RWPE1 (cell line): ENCODE measurements around the gene MFRP.

Experiments used
- CTCF ChIA-PET: fragments of 350-600 bp; sonication (Branson Sonifier 250); formaldehyde crosslinking; extraction: SDS; loops from one replicate; lab custom pipeline; 2021; lab: Yijun Ruan, JAX
- POLR2A ChIA-PET: fragments of 400-600 bp; formaldehyde crosslinking; extraction: SDS; loops from one replicate; lab custom pipeline; 2020; ENCODE audit warnings: antibody characterized with exemption; ENCODE audit not compliant: low non-redundant PET; lab: Yijun Ruan, JAX
- DNase-seq: peaks from one replicate; pipeline ENCODE4 v3.0.0; 2012; ENCODE audit warnings: low spot score
- H3K27ac ChIP-seq: fragments of 450-650 bp; 2 replicates; pipeline ENCODE4 v1.5.1; 2017
- TF ChIP-seq, protein P1 (sequence below): fragments of 450-650 bp; conservative IDR thresholded peaks from 2 replicates; pipeline ENCODE4 v1.5.1; 2017; ENCODE audit warnings: low read depth, mild to moderate bottlenecking

The MFRP gene

DNA sequence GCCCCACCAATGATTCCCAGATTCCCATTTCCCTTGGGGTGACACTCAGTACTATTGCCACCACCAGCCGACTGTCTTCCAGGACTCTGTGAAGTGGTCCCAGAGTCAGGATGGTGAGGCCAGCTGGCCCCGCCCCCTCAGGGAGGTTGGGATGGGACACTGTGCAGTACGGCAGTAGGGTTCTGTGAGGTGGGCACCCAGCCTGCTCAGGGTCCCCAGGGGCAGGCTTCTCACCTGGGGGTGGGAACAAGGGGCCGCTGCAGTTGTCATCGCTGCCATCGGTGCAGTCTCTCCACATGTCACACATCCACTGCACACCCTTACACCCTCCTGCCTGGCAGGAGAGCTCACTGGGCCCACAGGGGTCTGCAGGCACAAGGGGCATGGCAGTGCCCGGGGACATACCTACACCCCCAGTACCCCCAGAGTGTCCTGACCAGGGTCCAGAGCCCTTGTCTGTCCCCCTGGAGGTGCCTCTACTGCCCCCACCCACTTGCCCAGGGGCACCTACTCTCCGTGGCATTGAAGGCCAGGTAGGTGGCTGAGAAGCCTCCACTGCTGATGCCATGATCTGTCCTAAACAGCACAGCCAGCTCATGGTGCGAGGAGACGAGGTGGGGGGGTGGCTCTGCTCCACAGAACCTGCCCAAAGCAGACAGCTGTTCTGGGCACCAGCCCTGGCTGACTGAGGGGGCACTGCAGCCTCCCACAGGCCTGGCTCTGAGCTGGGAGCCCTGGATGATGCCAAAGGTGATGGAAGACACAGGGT lies 4.0 kb downstream of the MFRP start:
- TF ChIP-seq, protein P1, sequence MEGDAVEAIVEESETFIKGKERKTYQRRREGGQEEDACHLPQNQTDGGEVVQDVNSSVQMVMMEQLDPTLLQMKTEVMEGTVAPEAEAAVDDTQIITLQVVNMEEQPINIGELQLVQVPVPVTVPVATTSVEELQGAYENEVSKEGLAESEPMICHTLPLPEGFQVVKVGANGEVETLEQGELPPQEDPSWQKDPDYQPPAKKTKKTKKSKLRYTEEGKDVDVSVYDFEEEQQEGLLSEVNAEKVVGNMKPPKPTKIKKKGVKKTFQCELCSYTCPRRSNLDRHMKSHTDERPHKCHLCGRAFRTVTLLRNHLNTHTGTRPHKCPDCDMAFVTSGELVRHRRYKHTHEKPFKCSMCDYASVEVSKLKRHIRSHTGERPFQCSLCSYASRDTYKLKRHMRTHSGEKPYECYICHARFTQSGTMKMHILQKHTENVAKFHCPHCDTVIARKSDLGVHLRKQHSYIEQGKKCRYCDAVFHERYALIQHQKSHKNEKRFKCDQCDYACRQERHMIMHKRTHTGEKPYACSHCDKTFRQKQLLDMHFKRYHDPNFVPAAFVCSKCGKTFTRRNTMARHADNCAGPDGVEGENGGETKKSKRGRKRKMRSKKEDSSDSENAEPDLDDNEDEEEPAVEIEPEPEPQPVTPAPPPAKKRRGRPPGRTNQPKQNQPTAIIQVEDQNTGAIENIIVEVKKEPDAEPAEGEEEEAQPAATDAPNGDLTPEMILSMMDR, result no peak
- POLR2A ChIA-PET, result no interaction called here
- DNase-seq, result no peak
- CTCF ChIA-PET, result interaction anchor here (0.5 to 5.5 kb wide), 5 partner anchors 13 to 829 kb away, joined by 3 to 26 read pairs (median 3); no protein-coding TSS in a partner anchor
- no peak overlapping the region for H3K27ac ChIP-seq

- ChIA-PET CTCF (interaction anchor here (1.0 kb wide), 2 partner anchors 14 to 18 kb away, joined by 3 read pairs; no protein-coding TSS in a partner anchor), POLR2A (no interaction called here)
- DNase-seq, result no peak
- TF ChIP-seq, protein P1, result no peak
- H3K27ac ChIP-seq, result peak overlapping the region; percentile 82; the same call in 1 of the 2 replicates
Observed at GRCh38 chr11:119342023-119342300, 4.5 kb downstream of the MFRP start.

GRCh38 chr11:119341222-119342022 lies 5.1 kb downstream of the MFRP start:
- TF ChIP-seq, protein P1, result no peak
- peak overlapping the region; percentile 82 for H3K27ac ChIP-seq
- POLR2A ChIA-PET, result no interaction called here
- CTCF ChIA-PET, result interaction anchor here (0.8 to 3.5 kb wide), 3 partner anchors 14 to 20 kb away, joined by 3 to 12 read pairs (median 3); no protein-coding TSS in a partner anchor
- DNase-seq, result no peak

- DNase-seq, result no peak
- TF ChIP-seq, protein P1, result no peak
- ChIA-PET CTCF (interaction anchor here (0.5 to 3.5 kb wide), 15 partner anchors 8 to 917 kb away, joined by 3 to 13 read pairs (median 3); partner anchors contain the start of gene USP2), POLR2A (no interaction called here)
- H3K27ac ChIP-seq, result peak within 1 kb of the TSS; percentile 82
Observed at GRCh38 chr11:119340335-119341221, 5.9 kb downstream of the MFRP start, which contains the start of gene C1QTNF5. TSS of gene C1QTNF5 (minus strand) at chr11:119340883. CDS start at chr11:119340397, 486 bp downstream.

GRCh38 chr11:119339589-119340334 lies 6.7 kb downstream of the MFRP start:
- ChIA-PET CTCF (interaction anchor here (0.5 to 3.5 kb wide), 23 partner anchors 9 to 918 kb away, joined by 3 to 17 read pairs (median 4); partner anchors contain the start of gene USP2), POLR2A (interaction anchor here (0.6 kb wide), 1 partner anchor 32 kb away, joined by 3 read pairs; no protein-coding TSS in a partner anchor)
- DNase-seq, result no peak
- H3K27ac ChIP-seq, result peak overlapping the region; percentile 82
- TF ChIP-seq, protein P1, result peak; percentile 91
